Stimulated activated CD8-positive, alpha-beta memory T cell treated with anti-CD3 and anti-CD28 coated beads, Interleukin-7, amount 100 ng/mL, for 48 hours (primary cell): Measurements from ENCODE around the gene DUSP14.
A peak's percentile ranks its signal among the peaks of the same experiment; 100 is the strongest.
"Not testable (repeated sequence)": the region's sequence is repeated elsewhere in the genome, so short reads cannot be mapped to it uniquely, and the experiment has no call there.

Experiments
- DNase-seq, 2 donors: peaks; one replicate each; pipeline ENCODE4 v3.0.0-alpha.2; 2020; ENCODE audit warnings: low read depth in 1 of 2; ENCODE audit errors: extremely low read depth in 1 of 2

Gene DUSP14

GRCh38 chr17:37483311-37484039 is 6.2 kb upstream of the DUSP14 start:
- DNase-seq = no peak

GRCh38 chr17:37485938-37486570 is 3.6 kb upstream of the DUSP14 start:
- DNase-seq = no peak

GRCh38 chr17:37488009-37488604 is 1.6 kb upstream of the DUSP14 start:
- DNase-seq = no peak

GRCh38 chr17:37488607-37489196 is 989 bp upstream of the DUSP14 start:
- DNase-seq = peak; percentile 21 to 67

GRCh38 chr17:37490022-37490587 is 414 bp downstream of the DUSP14 start:
- DNase-seq = peak; percentile 54 to 61

GRCh38 chr17:37490638-37491614 is 1.2 kb downstream of the DUSP14 start:
- DNase-seq = no peak

GRCh38 chr17:37492167-37492566 is 2.5 kb downstream of the DUSP14 start:
- DNase-seq = no peak

GRCh38 chr17:37493249-37494027 is 3.7 kb downstream of the DUSP14 start:
- DNase-seq = no peak

GRCh38 chr17:37494401-37494831 is 4.7 kb downstream of the DUSP14 start:
- no peak for DNase-seq

GRCh38 chr17:37494971-37495370 is 5.3 kb downstream of the DUSP14 start:
- no peak for DNase-seq

- DNase-seq = no peak
These were observed 10.7 kb downstream of the DUSP14 start for GRCh38 chr17:37500378-37500777.

GRCh38 chr17:37502009-37502936 is 12.6 kb downstream of the DUSP14 start:
- no peak for DNase-seq

- DNase-seq = no peak
These were observed 13.5 kb downstream of the DUSP14 start for GRCh38 chr17:37503148-37503547.

- DNase-seq = no peak
These were observed 15.6 kb downstream of the DUSP14 start for GRCh38 chr17:37505333-37505732.

GRCh38 chr17:37506678-37507077 is 17.0 kb downstream of the DUSP14 start:
- DNase-seq = no peak

GRCh38 chr17:37507111-37507510 is 17.4 kb downstream of the DUSP14 start:
- no peak for DNase-seq

GRCh38 chr17:37510056-37510455 is 20.4 kb downstream of the DUSP14 start:
- no peak for DNase-seq

- not testable (repeated sequence) for DNase-seq
These were observed 22.0 kb downstream of the DUSP14 start for GRCh38 chr17:37511642-37512041.
